Right atrium auricular region (tissue), 2 donors: Measurements from ENCODE around the gene CIROP. TPM values are rescaled to one million over a fixed set of nuclear protein-coding genes. Genes with fewer than 3 reads are reported as not detected.
A peak's percentile ranks its signal among the peaks of the same experiment; 100 is the strongest.

Source experiments
- DNase-seq: peaks from one replicate; pipeline ENCODE4 v3.0.0-alpha.2; 2019; ENCODE audit warnings: low spot score
- H3K27ac ChIP-seq, 2 donors: fragments of 200-600 bp; sonication (generic); 1 replicate in 1 of 2; 2 replicates in 1 of 2; pipeline ENCODE4 v1.5.1; 2016 to 2019
- H3K27me3 ChIP-seq, 2 donors: fragments of 200-600 bp; sonication (generic); one replicate each; pipeline versions ENCODE4 v1.5.1 to v1.6.0; 2017 to 2019
- H3K36me3 ChIP-seq: fragments of 200-600 bp; sonication (generic); one replicate; pipeline ENCODE4 v1.5.1; 2016
- H3K4me1 ChIP-seq, 2 donors: fragments of 200-600 bp; sonication (generic); one replicate each; pipeline versions ENCODE4 v1.5.1 to v1.6.0; 2017 to 2019
- H3K4me3 ChIP-seq, 2 donors: fragments of 200-600 bp; sonication (generic); 1 replicate in 1 of 2; 2 replicates in 1 of 2; pipeline ENCODE4 v1.5.1; 2017 to 2019; ENCODE audit warnings: mild to moderate bottlenecking in 1 of 2, moderate library complexity in 1 of 2
- H3K9me3 ChIP-seq, 2 donors: fragments of 200-600 bp; sonication (generic); one replicate each; pipeline ENCODE4 v1.5.1; 2019
- total RNA-seq, 2 donors: library from RNA; depleted of rRNA; stranded (reverse); fragments of >200 nt; gene quantifications; one replicate each; pipeline ENCODE4 v1.1.0, GENCODE V29; 2016
- TF ChIP-seq, protein P1 (sequence below), 2 donors: fragments of 200-600 bp; sonication (generic); IDR thresholded peaks; one replicate each; pipeline ENCODE4 v1.5.1; 2019; ENCODE audit warnings: antibody characterized with exemption in 2 of 2

Gene CIROP
- total RNA-seq, 2 donors from 2014 or later = not detected

DNA sequence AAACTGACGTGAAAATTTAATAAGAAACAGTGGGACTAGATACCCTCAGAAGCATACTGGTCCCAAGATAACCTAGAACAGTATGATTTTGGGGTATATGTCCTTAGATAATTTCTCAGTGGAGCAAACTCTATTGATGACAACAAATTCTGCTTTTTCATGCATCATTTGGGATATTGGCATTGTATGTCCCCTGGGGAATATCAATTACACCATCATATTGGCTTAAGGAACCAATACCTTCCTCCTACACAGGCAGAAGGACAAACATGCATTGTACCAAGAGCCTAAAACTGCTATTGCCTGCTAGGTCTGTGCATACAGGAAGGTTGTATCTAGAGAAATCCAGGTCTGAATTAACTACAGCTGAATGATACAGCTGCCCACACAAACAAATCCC is 29.9 kb downstream of the CIROP start:
- Histone ChIP-seq H3K27me3 (no peaks in the 10 kb centered on the region), H3K4me3 (no peak overlapping the region), H3K36me3 (peaks cover 75% of the 10 kb centered on the region), H3K4me1 (peaks cover 0 to 53% of the 10 kb centered on the region in 2 donors), H3K27ac (no peak overlapping the region), H3K9me3 (no peaks in the 10 kb centered on the region)
- TF ChIP-seq, protein P1, sequence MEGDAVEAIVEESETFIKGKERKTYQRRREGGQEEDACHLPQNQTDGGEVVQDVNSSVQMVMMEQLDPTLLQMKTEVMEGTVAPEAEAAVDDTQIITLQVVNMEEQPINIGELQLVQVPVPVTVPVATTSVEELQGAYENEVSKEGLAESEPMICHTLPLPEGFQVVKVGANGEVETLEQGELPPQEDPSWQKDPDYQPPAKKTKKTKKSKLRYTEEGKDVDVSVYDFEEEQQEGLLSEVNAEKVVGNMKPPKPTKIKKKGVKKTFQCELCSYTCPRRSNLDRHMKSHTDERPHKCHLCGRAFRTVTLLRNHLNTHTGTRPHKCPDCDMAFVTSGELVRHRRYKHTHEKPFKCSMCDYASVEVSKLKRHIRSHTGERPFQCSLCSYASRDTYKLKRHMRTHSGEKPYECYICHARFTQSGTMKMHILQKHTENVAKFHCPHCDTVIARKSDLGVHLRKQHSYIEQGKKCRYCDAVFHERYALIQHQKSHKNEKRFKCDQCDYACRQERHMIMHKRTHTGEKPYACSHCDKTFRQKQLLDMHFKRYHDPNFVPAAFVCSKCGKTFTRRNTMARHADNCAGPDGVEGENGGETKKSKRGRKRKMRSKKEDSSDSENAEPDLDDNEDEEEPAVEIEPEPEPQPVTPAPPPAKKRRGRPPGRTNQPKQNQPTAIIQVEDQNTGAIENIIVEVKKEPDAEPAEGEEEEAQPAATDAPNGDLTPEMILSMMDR (IDR thresholded peaks at IDR 0.05) = no peak
- DNase-seq = no peak

DNA sequence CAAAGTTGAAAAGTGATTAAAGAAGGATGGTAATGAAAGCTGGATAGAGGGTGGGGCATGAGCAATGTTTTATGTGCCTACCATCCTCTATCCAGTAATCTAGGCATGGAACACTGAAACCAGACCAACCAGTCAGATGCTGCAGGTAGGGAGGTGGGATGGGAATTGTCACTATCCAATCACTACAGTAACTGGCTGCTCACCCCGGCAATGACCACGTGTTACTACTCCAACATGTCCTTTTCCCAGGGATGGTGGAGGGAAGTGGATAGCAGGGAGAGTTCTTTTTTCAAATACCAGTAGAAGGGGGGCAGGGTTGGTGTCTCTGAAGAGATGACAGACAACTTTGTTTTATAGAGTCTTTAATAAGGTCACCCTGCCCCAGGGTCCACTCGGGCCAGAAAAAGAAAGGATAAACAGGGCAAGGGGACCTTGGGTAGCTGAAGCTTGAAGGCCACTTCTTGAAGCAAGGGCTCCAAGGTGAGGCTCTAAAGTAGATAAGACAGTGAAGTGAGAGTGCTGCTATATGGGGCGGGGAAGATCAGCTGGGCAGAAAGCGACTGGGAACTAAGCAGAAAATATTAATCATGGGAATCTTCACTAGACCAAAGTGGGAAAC is 32.8 kb downstream of the CIROP start:
- peak overlapping the region; percentile 78 to 84 for H3K27ac ChIP-seq
- peaks cover 65% of the 10 kb centered on the region for H3K36me3 ChIP-seq
- H3K9me3 ChIP-seq = no peaks in the 10 kb centered on the region
- H3K27me3 ChIP-seq = no peaks in the 10 kb centered on the region
- peak overlapping the region in 1 of 2 donors; percentile 54 for H3K4me3 ChIP-seq
- no peak for DNase-seq
- TF ChIP-seq, protein P1 (IDR thresholded peaks at IDR 0.05) = no peak
- peaks cover 0 to 38% of the 10 kb centered on the region in 2 donors for H3K4me1 ChIP-seq

GRCh38 chr14:23071244-23071920 is 33.4 kb downstream of the CIROP start:
- Histone ChIP-seq H3K36me3 (peaks cover 66% of the 10 kb centered on the region), H3K27ac (peak overlapping the region; percentile 78 to 84), H3K9me3 (no peaks in the 10 kb centered on the region), H3K27me3 (no peaks in the 10 kb centered on the region), H3K4me1 (peaks cover 0 to 35% of the 10 kb centered on the region in 2 donors), H3K4me3 (peak overlapping the region; percentile 54)
- DNase-seq = peak; percentile 88
- TF ChIP-seq, protein P1 (IDR thresholded peaks at IDR 0.05) = no peak

DNA sequence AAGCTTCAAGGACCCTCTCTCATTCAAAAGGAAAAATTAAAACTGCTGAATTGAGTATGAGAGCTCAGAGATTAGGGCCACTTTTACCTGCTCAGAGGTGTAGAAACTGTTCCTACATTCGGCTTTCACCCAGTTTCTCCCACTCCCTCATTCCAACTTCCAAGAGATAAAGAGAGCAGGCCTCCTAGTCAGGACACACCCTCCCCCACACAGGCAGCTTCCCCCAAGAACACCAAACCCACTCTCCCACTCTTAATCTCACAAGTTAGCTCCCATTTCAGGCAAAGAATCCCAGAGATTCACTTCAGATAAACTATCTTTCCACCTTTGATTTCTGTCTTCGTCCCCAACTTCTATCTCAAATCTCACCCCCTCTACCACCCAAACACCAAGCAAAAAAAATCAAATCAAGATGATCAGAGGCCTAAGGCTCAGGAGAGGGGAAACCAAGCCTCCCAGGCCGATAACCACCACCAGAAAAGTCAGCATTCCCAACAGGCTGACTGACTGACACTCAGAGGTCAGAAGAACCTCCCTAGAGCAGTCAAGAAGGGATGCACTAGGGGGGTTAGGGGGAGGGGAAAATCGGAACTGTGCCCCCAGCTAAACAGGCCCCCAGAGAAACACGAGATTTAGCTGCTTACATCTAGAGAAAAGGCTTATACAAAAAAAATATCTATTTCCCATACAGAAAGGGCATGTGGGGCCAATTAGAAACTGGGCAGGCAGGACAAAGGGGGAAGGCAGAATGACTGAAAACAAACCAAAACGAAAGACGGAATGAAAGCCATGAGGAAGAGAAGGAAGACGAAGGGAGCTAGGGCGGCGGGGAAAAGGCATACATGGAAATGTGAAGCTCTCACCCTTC is 34.3 kb downstream of the CIROP start:
- H3K4me3 ChIP-seq = peak overlapping the region; percentile 54
- no peaks in the 10 kb centered on the region for H3K9me3 ChIP-seq
- no peaks in the 10 kb centered on the region for H3K27me3 ChIP-seq
- DNase-seq = no peak
- H3K4me1 ChIP-seq = peaks cover 0 to 35% of the 10 kb centered on the region in 2 donors
- peaks cover 66% of the 10 kb centered on the region for H3K36me3 ChIP-seq
- H3K27ac ChIP-seq = peak overlapping the region; percentile 78 to 84
- TF ChIP-seq, protein P1 (IDR thresholded peaks at IDR 0.05) = no peak

- no peak for DNase-seq
- Histone ChIP-seq H3K4me1 (peaks cover 0 to 35% of the 10 kb centered on the region in 2 donors), H3K36me3 (peaks cover 64% of the 10 kb centered on the region), H3K4me3 (no peak overlapping the region), H3K27ac (no peak overlapping the region), H3K9me3 (no peaks in the 10 kb centered on the region), H3K27me3 (no peaks in the 10 kb centered on the region)
- TF ChIP-seq, protein P1 (IDR thresholded peaks at IDR 0.05) = no peak
These were observed 35.4 kb downstream of the CIROP start for GRCh38 chr14:23069413-23069806.
